Measurements from ENCODE around the gene NUP210L. TPM values are rescaled to one million over a fixed set of nuclear protein-coding genes. Genes with fewer than 3 reads are reported as not detected.

NUP210L gene
- total and polyA plus RNA-seq, 2 of the 13 experiments (the other 11 are each of a cell fraction or from before 2014, with no cell fraction given): not detected

GRCh38 chr1:153977250-153978240, 177.3 kb downstream of the NUP210L start, which contains the start of gene JTB (continued):
- TF ChIP-seq IRF1 (CRISPR knock-in tag; IDR thresholded peaks at IDR 0.05; ENCODE audit: low read depth): no peak
- TF ChIP-seq HIC2 (CRISPR knock-in tag; IDR thresholded peaks at IDR 0.05; ENCODE audit: low read depth): peak; percentile 32; the same call in 1 of the 2 replicates
- TF ChIP-seq ZNF329 (CRISPR knock-in tag; IDR thresholded peaks at IDR 0.05; ENCODE audit: low read depth): no peak
- TF ChIP-seq ZBTB3 (CRISPR knock-in tag; IDR thresholded peaks at IDR 0.05; ENCODE audit: borderline replicate concordance, low read depth): 0 out of 2 replicates have a peak, but pooled peaks have one; percentile 41
- peak; percentile 56 for TF ChIP-seq AGO1 (IDR thresholded peaks at IDR 0.05; ENCODE audit: low read depth, low read length, poor library complexity, severe bottlenecking)
- TF ChIP-seq KLF16 (CRISPR knock-in tag; IDR thresholded peaks at IDR 0.05): 0 out of 4 replicates have a peak, but pooled peaks of 1 of the 2 experiments have one; percentile 71
- TF ChIP-seq ZNF557 (CRISPR knock-in tag; IDR thresholded peaks at IDR 0.05): no peak
- TF ChIP-seq MED13 (CRISPR knock-in tag; IDR thresholded peaks at IDR 0.05): no peak
- no peak for TF ChIP-seq ZNF7 (CRISPR knock-in tag; IDR thresholded peaks at IDR 0.05)
- TF ChIP-seq TERF1 (CRISPR knock-in tag; IDR thresholded peaks at IDR 0.05): no peak
- TF ChIP-seq ZMYM3 (CRISPR knock-in tag; IDR thresholded peaks at IDR 0.05): no peak
- TF ChIP-seq ZNF136 (CRISPR knock-in tag; IDR thresholded peaks at IDR 0.05; ENCODE audit: low read depth): no peak
- TF ChIP-seq, protein P1, sequence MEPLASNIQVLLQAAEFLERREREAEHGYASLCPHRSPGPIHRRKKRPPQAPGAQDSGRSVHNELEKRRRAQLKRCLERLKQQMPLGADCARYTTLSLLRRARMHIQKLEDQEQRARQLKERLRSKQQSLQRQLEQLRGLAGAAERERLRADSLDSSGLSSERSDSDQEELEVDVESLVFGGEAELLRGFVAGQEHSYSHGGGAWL (CRISPR knock-in tag; IDR thresholded peaks at IDR 0.05): peak; percentile 79
- no peak; the same call in 1 of the 2 replicates for TF ChIP-seq ZNF260 (CRISPR knock-in tag; IDR thresholded peaks at IDR 0.05; ENCODE audit: borderline replicate concordance, low read depth)
- TF ChIP-seq FLYWCH1 (CRISPR knock-in tag; IDR thresholded peaks at IDR 0.05): no peak
- no peak for TF ChIP-seq PCBP1 (IDR thresholded peaks at IDR 0.05; ENCODE audit: borderline replicate concordance, low read depth, low read length)
- peak; percentile 90; the same call in 1 of the 2 replicates for TF ChIP-seq ZNF333 (CRISPR knock-in tag; IDR thresholded peaks at IDR 0.05; ENCODE audit: borderline replicate concordance)
- TF ChIP-seq SP2 (CRISPR knock-in tag; IDR thresholded peaks at IDR 0.05): peak; percentile 61; the same call in 1 of the 2 replicates
- peak; percentile 95 for TF ChIP-seq IKZF4 (CRISPR knock-in tag; IDR thresholded peaks at IDR 0.05; ENCODE audit: borderline replicate concordance, low read depth, not compliant biosample characterization)
- TF ChIP-seq BRF2 (CRISPR knock-in tag; IDR thresholded peaks at IDR 0.05): peak; percentile 73; the same call in 1 of the 2 replicates
- peak; percentile 72 for TF ChIP-seq HIVEP1 (CRISPR knock-in tag; IDR thresholded peaks at IDR 0.05)
- TF ChIP-seq ZNF883 (CRISPR knock-in tag; IDR thresholded peaks at IDR 0.05; ENCODE audit: not compliant biosample characterization): peak; percentile 93

All from HepG2 (cell line).